ENCODE measurements around the gene SCN4B. TPM values are rescaled to one million over a fixed set of nuclear protein-coding genes. Genes with fewer than 3 reads are reported as not detected.

SCN4B gene
- total RNA-seq, 3 donors from 2014 or later (not counting 1 experiment from before 2014, with no cell fraction given), result 0.33 TPM; not detected in 2

GRCh38 chr11:118102721-118103261, 49.8 kb downstream of the SCN4B start:
- ATAC-seq (no peak), DNase-seq (no peak)
- H3K27me3 ChIP-seq (ENCODE audit: control insufficient read depth, insufficient read depth, low read length), result no peaks in the 10 kb centered on the region
- H3K27me3 Mint-ChIP-seq (ENCODE audit: low read depth in 2 of 2), result peaks cover 0 to 11% of the 10 kb centered on the region in 2 donors
- no peak overlapping the region for H3K4me3 ChIP-seq (ENCODE audit: low read length)
- no peak for TF ChIP-seq CTCF (IDR thresholded peaks at IDR 0.05)
- H3K4me3 Mint-ChIP-seq, result no peak overlapping the region
- H3K9me3 Mint-ChIP-seq, result no peaks in the 10 kb centered on the region
- intact Hi-C loops (cut with micrococcal nuclease), result no loop called here
- no peaks in the 10 kb centered on the region for H3K36me3 ChIP-seq (ENCODE audit: control insufficient read depth, insufficient read depth, low read length)
- peaks cover 0 to 6% of the 10 kb centered on the region in 2 donors for H3K4me1 Mint-ChIP-seq
- no peaks in the 10 kb centered on the region for H3K4me1 ChIP-seq (ENCODE audit: control insufficient read depth, insufficient read depth, low read length)
- H3K27ac Mint-ChIP-seq, result no peak overlapping the region
- H3K36me3 Mint-ChIP-seq, result no peaks in the 10 kb centered on the region
- no peaks in the 10 kb centered on the region for H3K9me3 ChIP-seq (ENCODE audit: control insufficient read depth, insufficient read depth, low read length)
- 87% methylated on average over 13 of the region's 13 CpGs for WGBS (ENCODE audit: insufficient coverage)
- H3K27ac ChIP-seq (ENCODE audit: low read length), result no peak overlapping the region

- Histone ChIP-seq H3K27me3 (ENCODE audit: control insufficient read depth, insufficient read depth, low read length) (no peaks in the 10 kb centered on the region), H3K4me1 (ENCODE audit: control insufficient read depth, insufficient read depth, low read length) (no peaks in the 10 kb centered on the region), H3K9me3 (ENCODE audit: control insufficient read depth, insufficient read depth, low read length) (no peaks in the 10 kb centered on the region), H3K27ac (ENCODE audit: low read length) (no peak overlapping the region), H3K36me3 (ENCODE audit: control insufficient read depth, insufficient read depth, low read length) (no peaks in the 10 kb centered on the region), H3K4me3 (ENCODE audit: low read length) (no peak overlapping the region)
- intact Hi-C loops (cut with micrococcal nuclease), result no loop called here
- ATAC-seq (no peak), DNase-seq (no peak)
- H3K9me3 Mint-ChIP-seq, result no peaks in the 10 kb centered on the region
- H3K4me3 Mint-ChIP-seq, result no peak overlapping the region
- no peaks in the 10 kb centered on the region for H3K36me3 Mint-ChIP-seq
- WGBS (ENCODE audit: insufficient coverage), result 89% methylated on average over 2 of the region's 3 CpGs
- TF ChIP-seq CTCF (IDR thresholded peaks at IDR 0.05), result no peak
- H3K4me1 Mint-ChIP-seq, result peaks cover 0 to 6% of the 10 kb centered on the region in 2 donors
- H3K27ac Mint-ChIP-seq, result no peak overlapping the region
- H3K27me3 Mint-ChIP-seq (ENCODE audit: low read depth in 2 of 2), result peaks cover 0 to 9% of the 10 kb centered on the region in 2 donors
Observed at GRCh38 chr11:118100691-118101232, 51.9 kb downstream of the SCN4B start.

GRCh38 chr11:118099838-118100556, 52.6 kb downstream of the SCN4B start:
- no peak for TF ChIP-seq CTCF (IDR thresholded peaks at IDR 0.05)
- Mint-ChIP-seq H3K4me1 (peaks cover 0 to 6% of the 10 kb centered on the region in 2 donors), H3K27me3 (ENCODE audit: low read depth in 2 of 2) (peaks cover 0 to 9% of the 10 kb centered on the region in 2 donors), H3K4me3 (no peak overlapping the region), H3K36me3 (no peaks in the 10 kb centered on the region), H3K9me3 (no peaks in the 10 kb centered on the region), H3K27ac (no peak overlapping the region)
- no peaks in the 10 kb centered on the region for H3K4me1 ChIP-seq (ENCODE audit: control insufficient read depth, insufficient read depth, low read length)
- ATAC-seq, result no peak
- intact Hi-C loops (cut with micrococcal nuclease), result no loop called here
- no peaks in the 10 kb centered on the region for H3K36me3 ChIP-seq (ENCODE audit: control insufficient read depth, insufficient read depth, low read length)
- WGBS (ENCODE audit: insufficient coverage), result 93% methylated on average over 10 of the region's 10 CpGs
- no peaks in the 10 kb centered on the region for H3K27me3 ChIP-seq (ENCODE audit: control insufficient read depth, insufficient read depth, low read length)
- no peak overlapping the region for H3K4me3 ChIP-seq (ENCODE audit: low read length)
- no peak overlapping the region for H3K27ac ChIP-seq (ENCODE audit: low read length)
- DNase-seq, result no peak
- H3K9me3 ChIP-seq (ENCODE audit: control insufficient read depth, insufficient read depth, low read length), result no peaks in the 10 kb centered on the region
